ENCODE data around the gene XIAP. TPM values are rescaled to one million over a fixed set of nuclear protein-coding genes. Genes with fewer than 3 reads are reported as not detected.

XIAP gene
- total and polyA plus RNA-seq, 9 of the 15 experiments (the other 6 are each of a cell fraction or from before 2014, with no cell fraction given) = 5.7 to 40.5 (median 19.8) TPM

DNA sequence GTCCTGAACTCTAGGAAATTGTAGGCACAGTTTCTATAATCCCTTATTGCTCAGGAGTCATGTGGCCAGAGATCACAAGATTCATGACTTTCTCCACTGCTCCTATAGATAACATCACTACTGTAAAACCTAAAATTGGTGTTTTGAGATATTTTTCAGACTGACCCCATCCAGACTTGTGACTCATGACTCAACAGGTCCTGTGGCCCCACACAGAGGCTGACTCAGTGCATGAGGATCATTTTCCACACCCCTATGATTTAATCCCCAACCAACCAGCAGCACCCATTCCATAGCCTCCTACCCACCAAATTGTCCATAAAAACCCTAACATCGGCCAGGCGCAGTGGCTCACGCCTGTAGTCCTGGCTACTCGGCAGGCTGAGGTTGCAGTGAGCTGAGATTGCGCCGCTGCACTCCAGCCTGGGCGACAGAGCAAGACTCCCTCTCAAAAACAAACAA is 13.2 kb upstream of the XIAP start (continued):
- TF ChIP-seq ZNF449 (CRISPR knock-in tag; IDR thresholded peaks at IDR 0.05) (no peak), ZNF165 (CRISPR knock-in tag; IDR thresholded peaks at IDR 0.05; ENCODE audit: borderline replicate concordance) (no peak), GABPB2 (CRISPR knock-in tag; conservative IDR thresholded peaks at IDR 0.05) (no peak), ZNF445 (CRISPR knock-in tag; IDR thresholded peaks at IDR 0.05; ENCODE audit: low read depth) (no peak), ZNF589 (CRISPR knock-in tag; IDR thresholded peaks at IDR 0.05; ENCODE audit: low read depth) (no peak), ATF4 (CRISPR knock-in tag; IDR thresholded peaks at IDR 0.05) (no peak), NFE2 (IDR thresholded peaks at IDR 0.05; ENCODE audit: low read depth) (peak; percentile 44; the same call in 1 of the 2 replicates), ASH1L (IDR thresholded peaks at IDR 0.05; ENCODE audit: borderline replicate concordance, low read depth, partially characterized antibody) (no peak), NRF1 (conservative IDR thresholded peaks at IDR 0.05 in 1 of 2, IDR thresholded peaks at IDR 0.05 in 1 of 2) (peak in 1 of 2 experiments; percentile 27; a peak in 1 of 4 replicates), LARP7 (IDR thresholded peaks at IDR 0.05) (0 out of 2 replicates have a peak, but pooled peaks have one; percentile 21), POLR3G (IDR thresholded peaks at IDR 0.05; ENCODE audit: extremely low read depth, insufficient read length, insufficient replicate concordance) (no peak), MAFG (tag; conservative IDR thresholded peaks at IDR 0.05) (peak; percentile 51; the same call in 1 of the 2 replicates), ADNP (tag; IDR thresholded peaks at IDR 0.05) (peak; percentile 52; the same call in 1 of the 2 replicates), POU5F1 (IDR thresholded peaks at IDR 0.05; ENCODE audit: borderline replicate concordance, low read depth, low read length, partially characterized antibody) (no peak), SOX6 (IDR thresholded peaks at IDR 0.05) (peak; percentile 66; the same call in 1 of the 2 replicates), HDAC6 (IDR thresholded peaks at IDR 0.05; ENCODE audit: low read depth, low read length) (no peak)
- TF ChIP-seq, protein P1, sequence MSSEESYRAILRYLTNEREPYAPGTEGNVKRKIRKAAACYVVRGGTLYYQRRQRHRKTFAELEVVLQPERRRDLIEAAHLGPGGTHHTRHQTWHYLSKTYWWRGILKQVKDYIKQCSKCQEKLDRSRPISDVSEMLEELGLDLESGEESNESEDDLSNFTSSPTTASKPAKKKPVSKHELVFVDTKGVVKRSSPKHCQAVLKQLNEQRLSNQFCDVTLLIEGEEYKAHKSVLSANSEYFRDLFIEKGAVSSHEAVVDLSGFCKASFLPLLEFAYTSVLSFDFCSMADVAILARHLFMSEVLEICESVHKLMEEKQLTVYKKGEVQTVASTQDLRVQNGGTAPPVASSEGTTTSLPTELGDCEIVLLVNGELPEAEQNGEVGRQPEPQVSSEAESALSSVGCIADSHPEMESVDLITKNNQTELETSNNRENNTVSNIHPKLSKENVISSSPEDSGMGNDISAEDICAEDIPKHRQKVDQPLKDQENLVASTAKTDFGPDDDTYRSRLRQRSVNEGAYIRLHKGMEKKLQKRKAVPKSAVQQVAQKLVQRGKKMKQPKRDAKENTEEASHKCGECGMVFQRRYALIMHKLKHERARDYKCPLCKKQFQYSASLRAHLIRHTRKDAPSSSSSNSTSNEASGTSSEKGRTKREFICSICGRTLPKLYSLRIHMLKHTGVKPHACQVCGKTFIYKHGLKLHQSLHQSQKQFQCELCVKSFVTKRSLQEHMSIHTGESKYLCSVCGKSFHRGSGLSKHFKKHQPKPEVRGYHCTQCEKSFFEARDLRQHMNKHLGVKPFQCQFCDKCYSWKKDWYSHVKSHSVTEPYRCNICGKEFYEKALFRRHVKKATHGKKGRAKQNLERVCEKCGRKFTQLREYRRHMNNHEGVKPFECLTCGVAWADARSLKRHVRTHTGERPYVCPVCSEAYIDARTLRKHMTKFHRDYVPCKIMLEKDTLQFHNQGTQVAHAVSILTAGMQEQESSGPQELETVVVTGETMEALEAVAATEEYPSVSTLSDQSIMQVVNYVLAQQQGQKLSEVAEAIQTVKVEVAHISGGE (CRISPR knock-in tag; IDR thresholded peaks at IDR 0.05) = no peak
- TF ChIP-seq, protein P2, sequence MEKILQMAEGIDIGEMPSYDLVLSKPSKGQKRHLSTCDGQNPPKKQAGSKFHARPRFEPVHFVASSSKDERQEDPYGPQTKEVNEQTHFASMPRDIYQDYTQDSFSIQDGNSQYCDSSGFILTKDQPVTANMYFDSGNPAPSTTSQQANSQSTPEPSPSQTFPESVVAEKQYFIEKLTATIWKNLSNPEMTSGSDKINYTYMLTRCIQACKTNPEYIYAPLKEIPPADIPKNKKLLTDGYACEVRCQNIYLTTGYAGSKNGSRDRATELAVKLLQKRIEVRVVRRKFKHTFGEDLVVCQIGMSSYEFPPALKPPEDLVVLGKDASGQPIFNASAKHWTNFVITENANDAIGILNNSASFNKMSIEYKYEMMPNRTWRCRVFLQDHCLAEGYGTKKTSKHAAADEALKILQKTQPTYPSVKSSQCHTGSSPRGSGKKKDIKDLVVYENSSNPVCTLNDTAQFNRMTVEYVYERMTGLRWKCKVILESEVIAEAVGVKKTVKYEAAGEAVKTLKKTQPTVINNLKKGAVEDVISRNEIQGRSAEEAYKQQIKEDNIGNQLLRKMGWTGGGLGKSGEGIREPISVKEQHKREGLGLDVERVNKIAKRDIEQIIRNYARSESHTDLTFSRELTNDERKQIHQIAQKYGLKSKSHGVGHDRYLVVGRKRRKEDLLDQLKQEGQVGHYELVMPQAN (IDR thresholded peaks at IDR 0.05; ENCODE audit: borderline replicate concordance) = no peak
